ENCODE measurements around the gene RRM1. TPM values are rescaled to one million over a fixed set of nuclear protein-coding genes. Genes with fewer than 3 reads are reported as not detected.

RRM1 gene
- total and polyA plus RNA-seq, 2 of the 13 experiments (the other 11 are each of a cell fraction or from before 2014, with no cell fraction given) = 17.3 to 108 TPM

DNA sequence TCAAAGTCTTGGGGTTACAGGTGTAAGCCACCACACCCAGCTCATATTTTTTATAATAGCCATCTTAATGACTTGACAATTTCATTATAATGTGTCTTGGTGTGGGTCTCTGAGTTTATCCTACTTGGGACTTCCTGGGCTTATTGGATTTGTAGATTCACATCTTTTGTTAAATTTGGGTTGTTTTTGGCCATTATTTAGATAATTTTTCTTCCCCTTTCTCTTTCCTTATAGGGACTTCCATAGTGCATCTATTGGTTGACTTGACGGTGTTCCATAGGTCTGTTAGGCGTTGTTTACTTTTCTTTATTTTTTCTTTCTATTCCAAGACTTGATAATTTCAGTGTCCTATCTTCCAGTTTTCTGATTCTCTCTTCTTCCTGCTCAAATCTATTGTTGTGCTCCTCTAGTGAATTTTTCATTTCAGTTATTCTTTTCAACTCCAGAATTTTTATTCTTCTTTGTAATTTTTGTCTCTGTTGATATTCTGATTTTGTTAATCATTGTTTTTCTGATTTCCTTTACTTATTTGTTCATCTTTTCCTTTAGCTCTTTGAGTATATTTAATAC, 45.6 kb downstream of the RRM1 start:
- Histone ChIP-seq H2AFZ (ENCODE audit: low read length) (no peak overlapping the region), H3K79me2 (ENCODE audit: insufficient read depth, low read length) (no peaks in the 10 kb centered on the region), H3K4me2 (ENCODE audit: low read depth, low read length) (no peak overlapping the region), H3K36me3 (replicated peaks in 1 of 2; ENCODE audit: control insufficient read depth in 1 of 2, insufficient read depth in 2 of 2, low read length in 2 of 2) (peaks cover 2 to 24% of the 10 kb centered on the region in 2 experiments; a peak in 2 of 5 replicates), H3K4me1 (ENCODE audit: insufficient read depth, low read length) (peaks cover 4% of the 10 kb centered on the region; the same call in 1 of the 2 replicates), H4K20me1 (ENCODE audit: insufficient read depth, low read length) (no peaks in the 10 kb centered on the region), H3K9ac (ENCODE audit: insufficient read depth, low read depth, low read length) (no peak overlapping the region), H3K27me3 (ENCODE audit: control insufficient read depth in 1 of 2, insufficient read depth in 2 of 2, low read length in 2 of 2) (no peaks in the 10 kb centered on the region), H3K27ac (ENCODE audit: extremely low read length, insufficient read depth, low read length) (no peak overlapping the region), H3K9me3 (ENCODE audit: low read length) (no peaks in the 10 kb centered on the region), H3K4me3 (replicated peaks in 1 of 3; ENCODE audit: insufficient read depth in 1 of 3, low read depth in 2 of 3, low read length in 3 of 3) (no peak overlapping the region)
- no peak for ATAC-seq
- no TSS peak for BruUV-seq (replicated peaks)
- ChIA-PET POLR2A (no interaction called here), CTCF (ENCODE audit: low intra/inter-chr PET ratio, low total read pairs) (no interaction called here)
- in situ Hi-C loops (cut with HindIII; ENCODE audit: extremely low pct_ligation_motif_present, low pct_unique_long_range_greater_than_20kb) (no loop called here), intact Hi-C loops (cut with micrococcal nuclease; ENCODE audit: unreplicated experiment) (no loop called here)
- WGBS (ENCODE audit: low lambda C conversion rate) = 97% methylated on average over 2 of the region's 2 CpGs
- TF ChIP-seq HMGA1 (CRISPR knock-in tag; conservative IDR thresholded peaks at IDR 0.05) = no peak
- TF ChIP-seq MAFK (conservative IDR thresholded peaks at IDR 0.05 in 1 of 2, IDR thresholded peaks at IDR 0.05 in 1 of 2; ENCODE audit: low read length in 2 of 2) = no peak
- TF ChIP-seq, protein P1, sequence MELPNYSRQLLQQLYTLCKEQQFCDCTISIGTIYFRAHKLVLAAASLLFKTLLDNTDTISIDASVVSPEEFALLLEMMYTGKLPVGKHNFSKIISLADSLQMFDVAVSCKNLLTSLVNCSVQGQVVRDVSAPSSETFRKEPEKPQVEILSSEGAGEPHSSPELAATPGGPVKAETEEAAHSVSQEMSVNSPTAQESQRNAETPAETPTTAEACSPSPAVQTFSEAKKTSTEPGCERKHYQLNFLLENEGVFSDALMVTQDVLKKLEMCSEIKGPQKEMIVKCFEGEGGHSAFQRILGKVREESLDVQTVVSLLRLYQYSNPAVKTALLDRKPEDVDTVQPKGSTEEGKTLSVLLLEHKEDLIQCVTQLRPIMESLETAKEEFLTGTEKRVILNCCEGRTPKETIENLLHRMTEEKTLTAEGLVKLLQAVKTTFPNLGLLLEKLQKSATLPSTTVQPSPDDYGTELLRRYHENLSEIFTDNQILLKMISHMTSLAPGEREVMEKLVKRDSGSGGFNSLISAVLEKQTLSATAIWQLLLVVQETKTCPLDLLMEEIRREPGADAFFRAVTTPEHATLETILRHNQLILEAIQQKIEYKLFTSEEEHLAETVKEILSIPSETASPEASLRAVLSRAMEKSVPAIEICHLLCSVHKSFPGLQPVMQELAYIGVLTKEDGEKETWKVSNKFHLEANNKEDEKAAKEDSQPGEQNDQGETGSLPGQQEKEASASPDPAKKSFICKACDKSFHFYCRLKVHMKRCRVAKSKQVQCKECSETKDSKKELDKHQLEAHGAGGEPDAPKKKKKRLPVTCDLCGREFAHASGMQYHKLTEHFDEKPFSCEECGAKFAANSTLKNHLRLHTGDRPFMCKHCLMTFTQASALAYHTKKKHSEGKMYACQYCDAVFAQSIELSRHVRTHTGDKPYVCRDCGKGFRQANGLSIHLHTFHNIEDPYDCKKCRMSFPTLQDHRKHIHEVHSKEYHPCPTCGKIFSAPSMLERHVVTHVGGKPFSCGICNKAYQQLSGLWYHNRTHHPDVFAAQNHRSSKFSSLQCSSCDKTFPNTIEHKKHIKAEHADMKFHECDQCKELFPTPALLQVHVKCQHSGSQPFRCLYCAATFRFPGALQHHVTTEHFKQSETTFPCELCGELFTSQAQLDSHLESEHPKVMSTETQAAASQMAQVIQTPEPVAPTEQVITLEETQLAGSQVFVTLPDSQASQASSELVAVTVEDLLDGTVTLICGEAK (IDR thresholded peaks at IDR 0.05) = no peak
- TF ChIP-seq, protein P1 (CRISPR knock-in tag; IDR thresholded peaks at IDR 0.05) = no peak
- TF ChIP-seq, protein P2, sequence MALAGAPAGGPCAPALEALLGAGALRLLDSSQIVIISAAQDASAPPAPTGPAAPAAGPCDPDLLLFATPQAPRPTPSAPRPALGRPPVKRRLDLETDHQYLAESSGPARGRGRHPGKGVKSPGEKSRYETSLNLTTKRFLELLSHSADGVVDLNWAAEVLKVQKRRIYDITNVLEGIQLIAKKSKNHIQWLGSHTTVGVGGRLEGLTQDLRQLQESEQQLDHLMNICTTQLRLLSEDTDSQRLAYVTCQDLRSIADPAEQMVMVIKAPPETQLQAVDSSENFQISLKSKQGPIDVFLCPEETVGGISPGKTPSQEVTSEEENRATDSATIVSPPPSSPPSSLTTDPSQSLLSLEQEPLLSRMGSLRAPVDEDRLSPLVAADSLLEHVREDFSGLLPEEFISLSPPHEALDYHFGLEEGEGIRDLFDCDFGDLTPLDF (CRISPR knock-in tag; IDR thresholded peaks at IDR 0.05) = no peak
- peak; percentile 84 for TF ChIP-seq ZNF160 (CRISPR knock-in tag; IDR thresholded peaks at IDR 0.05)
- no peak for TF ChIP-seq ZSCAN30 (CRISPR knock-in tag; IDR thresholded peaks at IDR 0.05)
- TF ChIP-seq HNRNPH1 (optimal IDR thresholded peaks at IDR 0.05; ENCODE audit: low read depth, low read length) = no peak
- no peak for FAIRE-seq
- DNase-seq (ENCODE audit: low spot score) = no peak

Measured in HepG2 (cell line).